Right lobe of liver (tissue), 4 donors: ENCODE data around the gene HMGB4.

Source experiments
- POLR2A ChIP-seq: fragments of 450-650 bp; IDR thresholded peaks from one replicate; pipeline ENCODE4 v1.6.1; 2017; ENCODE audit warnings: antibody characterized with exemption, mild to moderate bottlenecking
- TF ChIP-seq, protein P1 (sequence below), 4 donors: fragments of 200-600 bp in 3 of 4; fragments of 450-650 bp in 1 of 4; IDR thresholded peaks; one replicate each; pipeline versions ENCODE4 v1.5.1 to v1.8.0; 2016 to 2022; ENCODE audit warnings: antibody characterized with exemption in 4 of 4, mild to moderate bottlenecking in 2 of 4
- donor health status: DM: no; HTN: no; CAD: no.
- donor health status: DM: no; HTN: no; CAD: no.
- donor health status: DM: no; HTN: yes; CAD: no.

DNA sequence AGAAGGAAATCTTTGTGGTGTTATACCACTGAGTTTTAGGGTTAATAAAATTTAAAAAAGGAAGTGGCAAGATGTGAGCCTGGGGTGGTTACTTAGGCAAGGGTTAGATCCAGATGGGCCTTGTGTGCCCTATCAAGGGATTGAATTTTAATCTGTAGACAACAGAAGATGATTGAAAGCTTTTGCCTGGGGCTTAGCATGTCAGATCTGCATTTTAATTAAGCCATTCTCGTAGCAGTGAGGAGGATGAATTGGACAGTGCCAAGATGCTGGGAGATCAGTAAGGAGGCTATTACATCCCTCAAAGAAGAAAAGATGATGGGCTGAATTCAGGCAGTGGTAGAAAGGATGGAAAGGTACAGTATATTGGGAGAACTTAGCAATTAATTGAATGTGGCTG is 42.3 kb downstream of the HMGB4 start:
- TF ChIP-seq POLR2A, result no peak
- TF ChIP-seq, protein P1, sequence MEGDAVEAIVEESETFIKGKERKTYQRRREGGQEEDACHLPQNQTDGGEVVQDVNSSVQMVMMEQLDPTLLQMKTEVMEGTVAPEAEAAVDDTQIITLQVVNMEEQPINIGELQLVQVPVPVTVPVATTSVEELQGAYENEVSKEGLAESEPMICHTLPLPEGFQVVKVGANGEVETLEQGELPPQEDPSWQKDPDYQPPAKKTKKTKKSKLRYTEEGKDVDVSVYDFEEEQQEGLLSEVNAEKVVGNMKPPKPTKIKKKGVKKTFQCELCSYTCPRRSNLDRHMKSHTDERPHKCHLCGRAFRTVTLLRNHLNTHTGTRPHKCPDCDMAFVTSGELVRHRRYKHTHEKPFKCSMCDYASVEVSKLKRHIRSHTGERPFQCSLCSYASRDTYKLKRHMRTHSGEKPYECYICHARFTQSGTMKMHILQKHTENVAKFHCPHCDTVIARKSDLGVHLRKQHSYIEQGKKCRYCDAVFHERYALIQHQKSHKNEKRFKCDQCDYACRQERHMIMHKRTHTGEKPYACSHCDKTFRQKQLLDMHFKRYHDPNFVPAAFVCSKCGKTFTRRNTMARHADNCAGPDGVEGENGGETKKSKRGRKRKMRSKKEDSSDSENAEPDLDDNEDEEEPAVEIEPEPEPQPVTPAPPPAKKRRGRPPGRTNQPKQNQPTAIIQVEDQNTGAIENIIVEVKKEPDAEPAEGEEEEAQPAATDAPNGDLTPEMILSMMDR (IDR thresholded peaks at IDR 0.05), result no peak
